ENCODE results near the gene MTTP. TPM values are rescaled to one million over a fixed set of nuclear protein-coding genes. Genes with fewer than 3 reads are reported as not detected.

Gene MTTP
- total and polyA plus RNA-seq, 2 donors (not counting 1 experiment from before 2014, with no cell fraction given): 0.03 to 0.83 TPM

GRCh38 chr4:99536271-99536670, 38.4 kb upstream of the MTTP start:
- H2AFZ ChIP-seq (ENCODE audit: low read length): no peak overlapping the region
- no peak overlapping the region for H3K4me2 ChIP-seq (ENCODE audit: extremely low read depth, insufficient read depth, low read length)
- H3K4me3 ChIP-seq (replicated peaks in 1 of 4; ENCODE audit: control extremely low read depth in 1 of 4, insufficient read depth in 1 of 4, low read depth in 3 of 4, low read length in 4 of 4): no peak overlapping the region
- no peaks in the 10 kb centered on the region for H4K20me1 ChIP-seq (ENCODE audit: control insufficient read depth, extremely low read depth, insufficient read depth, low read length)
- TF ChIP-seq, protein P1, sequence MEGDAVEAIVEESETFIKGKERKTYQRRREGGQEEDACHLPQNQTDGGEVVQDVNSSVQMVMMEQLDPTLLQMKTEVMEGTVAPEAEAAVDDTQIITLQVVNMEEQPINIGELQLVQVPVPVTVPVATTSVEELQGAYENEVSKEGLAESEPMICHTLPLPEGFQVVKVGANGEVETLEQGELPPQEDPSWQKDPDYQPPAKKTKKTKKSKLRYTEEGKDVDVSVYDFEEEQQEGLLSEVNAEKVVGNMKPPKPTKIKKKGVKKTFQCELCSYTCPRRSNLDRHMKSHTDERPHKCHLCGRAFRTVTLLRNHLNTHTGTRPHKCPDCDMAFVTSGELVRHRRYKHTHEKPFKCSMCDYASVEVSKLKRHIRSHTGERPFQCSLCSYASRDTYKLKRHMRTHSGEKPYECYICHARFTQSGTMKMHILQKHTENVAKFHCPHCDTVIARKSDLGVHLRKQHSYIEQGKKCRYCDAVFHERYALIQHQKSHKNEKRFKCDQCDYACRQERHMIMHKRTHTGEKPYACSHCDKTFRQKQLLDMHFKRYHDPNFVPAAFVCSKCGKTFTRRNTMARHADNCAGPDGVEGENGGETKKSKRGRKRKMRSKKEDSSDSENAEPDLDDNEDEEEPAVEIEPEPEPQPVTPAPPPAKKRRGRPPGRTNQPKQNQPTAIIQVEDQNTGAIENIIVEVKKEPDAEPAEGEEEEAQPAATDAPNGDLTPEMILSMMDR (conservative IDR thresholded peaks at IDR 0.05 in 1 of 2, IDR thresholded peaks at IDR 0.05 in 1 of 2; ENCODE audit: low read depth in 1 of 2, low read length in 2 of 2): no peak
- TF ChIP-seq EZH2 (IDR thresholded peaks at IDR 0.05; ENCODE audit: low read length, missing control alignments): no peak
- peak in 1 of 2 donors; percentile 12 for DNase-seq (ENCODE audit: low read depth in 2 of 2)
- H3K4me1 ChIP-seq (ENCODE audit: control insufficient read depth, extremely low read depth, insufficient read depth, low read length): no peaks in the 10 kb centered on the region
- peaks cover 8% of the 10 kb centered on the region for H3K27me3 ChIP-seq (ENCODE audit: control insufficient read depth, insufficient read depth, low read length)
- no peak overlapping the region for H3K9ac ChIP-seq (ENCODE audit: insufficient read depth, low read length)
- no peaks in the 10 kb centered on the region for H3K9me3 ChIP-seq (ENCODE audit: control insufficient read depth, insufficient read depth, low read depth, low read length)
- H3K36me3 ChIP-seq (ENCODE audit: control insufficient read depth, insufficient read depth, low read length): no peaks in the 10 kb centered on the region
- H3K27ac ChIP-seq (ENCODE audit: insufficient read depth, low read length): no peak overlapping the region
- no peaks in the 10 kb centered on the region for H3K79me2 ChIP-seq (ENCODE audit: control insufficient read depth, insufficient read depth, low read length)

DNA sequence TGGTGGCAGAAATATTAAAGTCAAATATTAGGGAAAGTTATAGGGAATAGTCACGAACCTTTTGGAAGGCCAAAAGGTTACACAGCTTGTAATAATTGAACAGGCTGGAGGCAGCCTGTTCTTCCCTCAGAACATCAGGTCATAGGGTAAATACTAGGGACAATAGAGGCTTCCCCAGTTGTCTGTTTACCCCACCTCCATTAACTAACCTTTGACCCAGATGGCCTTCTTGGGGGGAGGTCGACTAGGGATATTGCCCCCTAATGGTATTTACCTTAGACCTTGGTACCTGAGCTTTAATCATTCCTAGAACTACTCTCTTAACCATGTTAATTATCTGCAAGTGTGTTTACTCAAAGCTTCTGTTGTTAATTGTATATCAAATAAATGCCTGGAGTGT, 37.8 kb upstream of the MTTP start:
- TF ChIP-seq EZH2 (IDR thresholded peaks at IDR 0.05; ENCODE audit: low read length, missing control alignments): no peak
- TF ChIP-seq, protein P1 (conservative IDR thresholded peaks at IDR 0.05 in 1 of 2, IDR thresholded peaks at IDR 0.05 in 1 of 2; ENCODE audit: low read depth in 1 of 2, low read length in 2 of 2): no peak
- Histone ChIP-seq H3K4me2 (ENCODE audit: extremely low read depth, insufficient read depth, low read length) (no peak overlapping the region), H3K27me3 (ENCODE audit: control insufficient read depth, insufficient read depth, low read length) (peaks cover 8% of the 10 kb centered on the region), H3K27ac (ENCODE audit: insufficient read depth, low read length) (no peak overlapping the region), H2AFZ (ENCODE audit: low read length) (no peak overlapping the region), H3K9me3 (ENCODE audit: control insufficient read depth, insufficient read depth, low read depth, low read length) (no peaks in the 10 kb centered on the region), H3K4me3 (replicated peaks in 1 of 4; ENCODE audit: control extremely low read depth in 1 of 4, insufficient read depth in 1 of 4, low read depth in 3 of 4, low read length in 4 of 4) (no peak overlapping the region), H4K20me1 (ENCODE audit: control insufficient read depth, extremely low read depth, insufficient read depth, low read length) (no peaks in the 10 kb centered on the region), H3K36me3 (ENCODE audit: control insufficient read depth, insufficient read depth, low read length) (no peaks in the 10 kb centered on the region), H3K9ac (ENCODE audit: insufficient read depth, low read length) (no peak overlapping the region), H3K79me2 (ENCODE audit: control insufficient read depth, insufficient read depth, low read length) (no peaks in the 10 kb centered on the region), H3K4me1 (ENCODE audit: control insufficient read depth, extremely low read depth, insufficient read depth, low read length) (no peaks in the 10 kb centered on the region)
- no peak for DNase-seq (ENCODE audit: low read depth in 2 of 2)

DNA sequence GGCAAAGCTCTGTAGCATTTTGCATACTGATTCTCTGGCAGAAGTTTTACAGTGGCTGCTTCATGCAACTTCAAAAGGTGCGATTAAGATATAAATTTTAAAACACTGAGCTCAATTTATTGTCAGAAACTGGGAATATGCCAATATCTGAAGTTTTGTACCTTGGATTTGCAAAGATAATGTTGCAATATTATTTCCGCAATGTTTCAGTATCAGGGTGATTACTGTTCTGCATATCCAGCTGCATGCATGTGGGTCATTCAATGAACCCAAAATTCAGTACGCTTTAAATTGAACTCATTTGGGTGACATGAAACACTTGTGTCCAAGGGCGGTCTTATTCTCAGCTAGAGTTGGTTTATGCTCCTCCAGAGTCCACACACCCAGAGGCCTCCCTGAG, 37.0 kb upstream of the MTTP start:
- Histone ChIP-seq H2AFZ (ENCODE audit: low read length) (no peak overlapping the region), H3K9me3 (ENCODE audit: control insufficient read depth, insufficient read depth, low read depth, low read length) (no peaks in the 10 kb centered on the region), H4K20me1 (ENCODE audit: control insufficient read depth, extremely low read depth, insufficient read depth, low read length) (no peaks in the 10 kb centered on the region), H3K4me3 (replicated peaks in 1 of 4; ENCODE audit: control extremely low read depth in 1 of 4, insufficient read depth in 1 of 4, low read depth in 3 of 4, low read length in 4 of 4) (no peak overlapping the region), H3K4me2 (ENCODE audit: extremely low read depth, insufficient read depth, low read length) (no peak overlapping the region), H3K27me3 (ENCODE audit: control insufficient read depth, insufficient read depth, low read length) (peaks cover 8% of the 10 kb centered on the region), H3K4me1 (ENCODE audit: control insufficient read depth, extremely low read depth, insufficient read depth, low read length) (no peaks in the 10 kb centered on the region), H3K27ac (ENCODE audit: insufficient read depth, low read length) (no peak overlapping the region), H3K36me3 (ENCODE audit: control insufficient read depth, insufficient read depth, low read length) (no peaks in the 10 kb centered on the region), H3K79me2 (ENCODE audit: control insufficient read depth, insufficient read depth, low read length) (no peaks in the 10 kb centered on the region), H3K9ac (ENCODE audit: insufficient read depth, low read length) (no peak overlapping the region)
- TF ChIP-seq EZH2 (IDR thresholded peaks at IDR 0.05; ENCODE audit: low read length, missing control alignments): no peak
- TF ChIP-seq, protein P1 (conservative IDR thresholded peaks at IDR 0.05 in 1 of 2, IDR thresholded peaks at IDR 0.05 in 1 of 2; ENCODE audit: low read depth in 1 of 2, low read length in 2 of 2): no peak
- no peak for DNase-seq (ENCODE audit: low read depth in 2 of 2)
